KBM-7 (cell line): ENCODE data around the gene AGTRAP.

ENCODE experiments used
- DNase-seq: peaks from one replicate; pipeline ENCODE4 v3.0.0-alpha.2; 2015
- in situ Hi-C: fragments of 300-500 bp; cut with MboI; formaldehyde crosslinking; loops from 2 replicates; pipeline ENCODE4 v1.14.3; 2020; ENCODE audit warnings: low sequenced_read_pairs, low pct_unique_long_range_greater_than_20kb, mixed read lengths

The AGTRAP gene

DNA sequence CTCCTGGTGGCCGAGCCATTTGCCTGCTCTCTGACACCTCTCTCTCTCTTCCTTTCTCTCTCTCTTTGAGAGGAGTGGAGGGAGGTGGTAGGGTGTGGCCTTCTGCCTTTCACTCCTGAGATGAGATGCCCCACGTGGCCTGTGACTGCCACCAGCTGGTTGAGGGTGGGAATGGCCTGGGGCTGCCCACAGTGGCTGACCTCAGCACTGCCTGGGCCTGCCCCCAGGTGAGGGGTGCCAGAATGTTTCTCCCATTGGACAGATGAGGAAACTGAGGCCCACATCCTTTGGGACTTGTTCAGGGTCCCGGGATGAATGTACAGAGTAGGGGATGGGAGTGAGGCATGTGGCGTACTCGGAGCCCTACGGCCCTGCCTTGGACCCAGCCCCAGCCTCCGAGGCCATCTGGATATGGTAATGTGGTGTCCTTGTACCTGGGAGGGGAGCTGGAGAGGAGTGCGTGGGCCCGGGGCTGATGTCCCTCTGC lies 13.3 kb downstream of the AGTRAP start:
- peak; percentile 67 for DNase-seq
- in situ Hi-C loops, result loop anchor here (25.0 kb wide), 1 partner anchor 712 kb away; the partner anchor contains the start of gene MASP2

DNA sequence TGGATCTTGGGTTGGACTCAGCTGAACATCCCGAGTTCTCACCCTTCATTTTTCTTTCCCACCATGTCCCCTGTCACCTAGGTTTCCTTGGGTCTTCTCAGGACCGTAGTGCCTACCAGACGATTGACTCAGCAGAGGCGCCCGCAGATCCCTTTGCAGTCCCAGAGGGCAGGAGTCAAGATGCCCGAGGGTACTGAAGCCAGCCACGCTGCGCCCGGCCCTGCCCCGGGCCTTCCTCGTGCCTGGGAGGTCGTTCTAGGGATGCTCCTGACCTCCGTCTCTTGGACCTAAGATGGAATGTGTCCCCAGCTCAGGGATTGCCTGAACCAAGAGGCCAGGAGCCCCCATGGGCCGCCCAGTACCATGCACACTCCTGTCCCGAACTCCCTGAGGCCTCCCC lies 14.1 kb downstream of the AGTRAP start:
- in situ Hi-C loops, result loop anchor here (25.0 kb wide), 1 partner anchor 713 kb away; the partner anchor contains the start of gene MASP2
- DNase-seq, result no peak

DNA sequence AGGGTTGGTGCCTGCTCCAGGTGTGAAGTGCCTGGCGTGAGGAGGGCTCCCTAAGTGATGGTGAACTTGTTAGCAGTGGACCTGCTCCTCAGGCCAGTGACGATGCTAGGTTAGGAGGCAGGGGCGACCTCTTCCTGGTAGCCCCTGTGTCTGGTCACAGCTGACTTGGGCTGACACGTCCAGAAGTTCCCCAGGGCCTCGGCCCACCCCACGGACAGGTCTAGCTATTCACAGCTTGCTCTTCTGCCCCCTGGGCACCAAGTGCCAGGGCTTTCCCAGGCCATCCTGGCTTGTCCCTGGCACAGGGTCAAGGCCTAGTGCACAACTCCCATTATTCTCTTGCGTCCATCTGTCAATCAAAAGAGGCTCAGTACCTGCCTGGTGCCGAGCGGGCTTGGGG lies 15.2 kb downstream of the AGTRAP start:
- DNase-seq, result no peak
- in situ Hi-C loops, result no loop called here

DNA sequence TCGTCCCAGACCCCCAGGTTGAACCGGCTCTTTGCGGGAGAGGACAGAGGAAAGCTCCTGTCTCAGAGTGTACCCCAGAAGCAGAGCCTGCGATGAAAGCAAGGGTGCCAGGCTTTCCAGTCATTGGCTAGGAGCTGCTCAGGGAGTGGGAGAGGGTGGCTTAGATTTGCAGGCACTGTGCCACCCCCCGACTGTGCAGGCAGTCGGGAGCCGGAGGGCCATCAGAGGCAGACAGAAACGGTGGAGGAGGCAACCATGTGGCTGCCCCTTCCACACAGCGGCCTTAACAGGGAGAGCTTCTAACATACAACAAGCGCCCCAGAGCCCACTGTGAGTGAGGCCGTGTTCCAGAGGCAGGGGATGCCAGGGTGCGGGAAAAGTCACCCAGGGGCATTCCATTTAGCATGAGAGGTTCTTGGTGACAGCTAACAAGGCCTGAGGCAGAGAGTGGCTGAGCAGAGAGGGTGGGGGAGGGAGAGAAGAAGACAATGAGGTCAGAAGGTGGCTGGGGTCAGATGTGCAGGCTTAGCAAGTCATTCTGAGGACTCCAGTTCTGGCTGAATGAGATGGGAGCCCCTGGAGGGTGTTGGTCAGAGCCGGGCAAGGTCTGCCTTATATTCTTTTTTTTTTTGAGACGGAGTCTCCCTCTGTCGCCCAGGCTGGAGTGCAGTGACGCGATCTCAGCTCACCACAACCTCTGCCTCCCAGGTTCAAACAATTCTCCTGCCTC lies 16.6 kb downstream of the AGTRAP start:
- in situ Hi-C loops, result no loop called here
- no peak for DNase-seq

DNA sequence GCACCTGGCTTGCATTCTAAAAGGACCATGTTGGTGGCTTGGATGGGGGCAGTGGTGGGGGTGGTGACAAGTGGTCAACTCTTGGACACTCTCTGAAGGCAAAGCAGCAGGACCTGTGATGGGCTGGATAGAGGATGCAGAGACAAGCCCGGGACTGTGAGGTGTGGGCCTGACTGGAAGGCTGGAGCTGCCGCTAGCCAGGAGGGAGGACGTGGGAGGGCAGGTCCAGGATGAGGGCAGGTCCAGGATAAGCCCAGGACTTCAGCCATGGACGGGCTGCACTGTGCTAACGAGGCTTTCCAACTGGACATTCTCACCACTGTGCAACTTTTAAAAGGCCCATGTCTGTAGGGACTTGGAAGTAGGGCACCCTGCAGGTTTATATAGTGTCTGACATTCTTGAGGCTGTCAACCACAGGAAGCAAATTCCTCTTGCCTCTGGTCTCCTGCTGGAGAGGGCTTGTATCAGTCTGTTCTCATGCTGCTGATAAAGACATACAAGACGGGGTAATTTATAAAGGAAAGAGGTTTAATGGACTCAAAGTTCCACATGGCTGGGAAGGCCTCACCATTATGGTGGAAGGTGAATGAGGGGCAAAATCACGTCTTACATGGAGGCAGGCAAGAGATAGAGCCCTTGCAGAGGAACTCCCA lies 17.7 kb downstream of the AGTRAP start:
- no peak for DNase-seq

DNA sequence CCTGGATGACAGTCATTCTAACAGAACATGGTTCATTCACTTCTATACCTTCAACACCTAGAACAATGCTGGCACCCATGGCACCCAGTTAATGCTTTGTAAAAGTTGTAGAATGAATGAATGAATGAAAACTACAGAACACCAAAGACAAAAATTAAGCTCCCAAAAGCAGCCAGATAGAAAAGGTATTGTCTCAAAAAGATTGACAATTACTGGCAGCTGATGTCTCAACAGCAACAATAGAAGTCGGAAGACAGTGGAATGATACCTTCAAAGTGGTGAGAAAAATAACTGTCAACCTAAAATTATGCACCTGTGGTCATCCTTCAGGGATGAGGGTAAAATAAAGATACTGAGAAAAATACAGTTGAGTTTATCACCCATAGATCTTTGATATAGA lies 21.1 kb downstream of the AGTRAP start:
- DNase-seq, result no peak
- in situ Hi-C loops, result no loop called here

More for the DNA sequence above, 17.7 kb downstream of the AGTRAP start:
- in situ Hi-C loops, result no loop called here

DNA sequence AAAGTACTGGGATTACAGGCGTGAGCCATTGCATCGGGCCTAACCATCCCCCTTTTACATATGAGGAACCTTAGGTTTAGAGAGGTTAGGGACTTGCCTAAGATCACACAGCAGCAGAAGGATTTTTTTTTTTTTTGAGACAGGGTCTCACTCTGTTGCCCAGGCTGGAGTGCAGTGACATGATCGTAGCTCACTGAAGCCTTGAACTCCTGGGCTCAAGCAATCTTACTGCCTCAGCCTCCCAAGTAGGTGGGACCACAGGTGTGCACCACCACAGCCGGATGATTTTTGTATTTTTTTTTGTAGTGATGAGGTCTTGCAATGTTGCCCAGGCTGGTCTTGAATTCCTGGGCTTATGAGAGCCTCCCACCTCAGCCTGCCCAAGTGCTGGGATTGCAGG lies 23.9 kb downstream of the AGTRAP start:
- in situ Hi-C loops, result no loop called here
- DNase-seq, result no peak

DNA sequence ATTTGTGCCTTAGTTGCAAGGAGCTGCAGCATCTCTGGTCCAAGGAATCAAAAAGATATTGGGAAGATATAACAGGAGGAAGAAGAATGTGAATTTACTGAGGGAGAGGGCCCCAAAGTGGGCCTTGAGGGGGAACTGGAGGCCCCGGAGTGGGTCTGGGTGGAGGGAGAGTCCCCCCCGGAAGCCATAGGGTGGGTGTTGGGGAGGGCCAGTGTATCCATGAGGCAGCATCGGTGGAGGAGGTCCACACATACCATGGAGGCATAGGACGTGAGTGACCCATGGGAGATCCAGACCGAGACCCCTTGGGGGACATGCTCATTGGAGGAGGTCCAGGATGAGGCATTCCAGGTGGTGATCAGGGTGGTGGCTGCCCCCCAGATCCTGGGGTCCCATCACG lies 25.3 kb downstream of the AGTRAP start:
- DNase-seq, result no peak
- in situ Hi-C loops, result no loop called here

DNA sequence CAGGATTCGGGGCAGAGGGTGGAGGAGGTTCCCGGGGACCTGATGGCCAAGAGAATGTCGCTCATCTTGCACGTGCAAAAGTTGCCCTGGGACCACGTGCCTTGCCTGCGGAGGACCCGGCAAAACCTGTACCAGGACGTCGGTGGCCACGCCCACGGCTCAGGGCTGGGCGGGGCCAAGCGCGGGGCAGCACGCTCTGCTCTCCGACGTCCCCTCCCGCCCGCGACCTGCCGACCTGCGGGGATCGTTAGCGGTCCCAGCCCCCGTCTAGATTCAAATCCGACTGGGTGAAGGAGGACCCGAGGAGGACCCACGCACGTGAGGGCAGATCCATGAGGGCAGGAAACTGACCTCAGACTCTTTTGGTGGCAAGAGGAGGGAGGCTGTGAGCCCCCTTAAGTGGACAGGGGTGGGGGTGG lies 26.1 kb downstream of the AGTRAP start, which contains the start of gene C1orf167:
C1orf167 (plus strand) TSS at position 206 of the 419 bp plus-strand sequence. CDS start 2,208 bp downstream, outside the sequence.
- no peak for DNase-seq
- in situ Hi-C loops, result no loop called here

DNA sequence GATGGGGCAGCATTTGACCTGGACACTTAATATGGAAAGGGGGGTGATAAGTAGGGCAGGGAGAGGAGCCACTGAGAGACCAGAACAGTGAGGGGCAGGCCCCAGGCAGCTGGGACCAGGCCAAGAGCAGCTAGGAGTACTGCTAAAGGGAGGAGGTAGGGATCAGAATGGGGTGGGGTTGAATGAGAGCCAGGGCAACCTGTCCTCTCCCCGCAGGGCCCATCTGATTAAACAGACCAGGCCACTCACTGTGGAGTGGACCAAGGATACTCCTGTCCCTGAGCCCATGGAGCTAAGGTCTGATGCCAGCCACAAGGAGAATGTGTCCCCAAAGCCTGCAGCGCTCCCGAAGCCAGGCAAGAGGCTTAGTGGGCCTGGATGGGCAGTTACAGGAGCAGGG lies 28.2 kb downstream of the AGTRAP start:
- in situ Hi-C loops, result no loop called here
- no peak for DNase-seq

DNA sequence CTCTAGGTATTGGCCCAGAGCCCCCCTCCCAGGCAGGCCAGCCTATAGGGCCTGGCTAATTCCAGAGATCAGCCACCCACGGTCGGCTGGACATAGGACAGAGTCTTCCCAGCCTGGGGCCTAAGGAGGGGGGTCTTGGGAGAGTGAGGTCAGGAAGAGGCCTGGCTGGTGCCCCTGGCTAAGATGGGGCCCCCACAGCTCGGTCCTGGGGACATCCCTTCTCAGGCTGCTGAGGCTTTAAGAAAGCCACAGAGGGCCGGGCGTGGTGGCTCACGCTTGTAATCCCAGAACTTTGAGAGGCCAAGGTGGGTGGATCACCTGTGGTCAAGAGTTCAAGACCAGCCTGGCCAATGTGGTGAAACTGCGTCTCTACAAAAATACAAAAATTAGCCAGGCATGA lies 28.6 kb downstream of the AGTRAP start:
- no peak for DNase-seq
- in situ Hi-C loops, result no loop called here

DNA sequence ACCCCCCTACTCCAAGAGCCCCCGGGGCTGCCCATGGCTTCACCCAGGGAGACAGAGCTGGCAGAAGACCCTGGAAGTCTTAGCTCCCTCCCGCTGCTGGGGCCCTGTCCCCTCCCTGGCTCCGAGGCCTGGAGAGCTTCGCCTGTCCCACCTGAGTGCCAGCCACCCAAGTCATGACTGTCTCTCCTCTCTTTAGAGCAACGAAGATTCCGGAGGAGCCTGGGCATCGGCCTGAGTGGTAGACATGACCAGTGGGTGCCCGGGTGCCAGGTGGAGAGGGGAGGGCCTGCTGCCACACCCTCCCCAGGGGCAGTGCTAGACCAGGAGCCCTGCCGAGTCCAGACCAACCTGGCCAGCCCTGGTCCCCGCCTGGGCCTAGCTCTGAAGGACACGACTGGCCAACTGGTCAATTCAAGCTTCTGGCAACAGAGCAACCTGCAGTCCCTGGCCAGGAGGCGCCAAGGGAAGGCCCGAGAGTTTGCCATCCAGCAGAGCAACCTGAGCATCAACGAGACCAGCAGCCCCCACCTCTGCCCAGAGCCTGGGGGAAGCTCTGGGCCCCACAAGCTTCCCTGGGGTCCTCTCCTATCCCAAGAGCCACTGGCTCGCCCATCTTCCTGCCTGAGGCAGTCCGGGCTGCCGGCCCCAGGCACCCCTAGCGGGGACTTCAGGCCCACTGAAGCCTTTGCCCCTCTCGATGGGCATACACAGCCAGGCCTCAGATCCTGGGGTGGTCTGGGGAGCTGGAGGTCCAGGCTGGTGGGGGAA lies 29.9 kb downstream of the AGTRAP start:
- DNase-seq, result no peak
- in situ Hi-C loops, result no loop called here

DNA sequence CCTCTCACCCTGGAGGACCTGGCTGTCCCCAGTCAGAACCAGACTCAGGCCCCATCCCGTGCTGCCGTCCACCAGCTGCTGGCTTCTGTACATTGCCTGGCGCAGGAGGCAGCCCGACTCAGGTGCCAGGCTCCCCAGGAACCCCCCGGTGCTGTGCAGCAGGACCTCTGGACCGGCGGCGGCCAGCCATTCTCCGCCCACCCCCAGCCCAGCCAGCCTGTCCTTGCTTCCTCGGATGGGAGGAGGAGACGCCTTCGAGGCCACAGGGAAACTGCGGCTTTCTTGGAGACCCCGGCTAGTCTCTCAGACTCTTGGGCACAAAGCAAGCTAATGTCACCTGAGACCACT lies 30.5 kb downstream of the AGTRAP start:
- no peak for DNase-seq
- in situ Hi-C loops, result no loop called here

DNA sequence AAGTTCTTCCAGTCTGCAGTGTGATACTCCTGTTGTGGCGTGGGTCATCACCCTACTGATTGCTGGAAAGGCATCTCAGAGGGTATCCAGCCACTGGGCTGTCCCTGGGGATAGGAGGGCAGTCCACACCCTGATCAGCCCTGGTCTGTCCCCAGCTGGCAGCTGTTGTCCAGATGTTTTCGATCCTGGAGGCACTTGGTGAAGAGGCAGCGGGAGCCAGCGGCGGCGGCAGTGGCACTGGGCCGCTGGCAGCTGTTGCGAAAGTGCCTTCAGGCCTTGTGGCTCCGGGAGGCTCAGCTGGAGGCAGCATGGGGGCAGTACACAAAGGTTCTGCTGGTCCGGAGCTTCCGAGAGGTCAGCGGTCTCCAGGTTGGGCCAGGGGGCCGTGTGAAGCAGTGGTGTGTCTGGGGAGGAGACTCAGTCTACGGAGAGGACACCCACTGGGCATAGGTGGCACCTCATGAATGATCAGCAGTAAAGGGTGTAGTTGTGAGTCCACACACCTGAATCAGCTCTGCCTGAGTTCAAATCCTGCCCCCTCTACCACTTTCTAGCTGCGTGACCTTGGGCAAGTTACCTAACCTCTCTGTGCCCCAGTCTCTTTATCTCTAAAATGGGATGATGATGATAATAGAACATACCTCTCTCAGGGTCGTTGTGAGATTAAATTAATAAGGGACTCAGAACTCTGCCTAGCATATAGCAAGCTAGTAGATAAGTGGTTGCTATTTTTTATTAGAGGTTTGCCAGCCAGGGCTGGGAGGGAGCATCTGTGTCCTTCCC lies 32.2 kb downstream of the AGTRAP start:
- no peak for DNase-seq
- in situ Hi-C loops, result no loop called here

DNA sequence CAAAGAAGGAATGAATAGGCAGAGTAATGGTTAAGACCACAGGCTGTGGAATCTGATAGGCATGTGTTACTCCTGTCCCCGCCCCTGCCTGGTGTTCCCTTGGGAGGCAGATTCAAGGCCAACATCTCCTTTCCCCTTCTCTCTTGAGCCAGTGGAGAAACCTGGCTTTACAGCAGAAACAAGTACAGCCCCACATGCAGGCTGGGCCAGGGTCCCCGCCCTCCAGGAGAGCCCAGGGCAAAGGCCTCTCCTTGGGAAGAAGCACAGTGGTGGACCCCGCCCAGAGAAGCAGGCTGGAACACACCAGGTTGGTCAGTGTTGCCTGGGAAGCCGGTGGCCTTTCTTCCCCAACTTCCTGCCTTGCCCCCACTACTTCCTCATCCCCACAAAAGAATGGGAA lies 32.9 kb downstream of the AGTRAP start:
- in situ Hi-C loops, result no loop called here
- no peak for DNase-seq

DNA sequence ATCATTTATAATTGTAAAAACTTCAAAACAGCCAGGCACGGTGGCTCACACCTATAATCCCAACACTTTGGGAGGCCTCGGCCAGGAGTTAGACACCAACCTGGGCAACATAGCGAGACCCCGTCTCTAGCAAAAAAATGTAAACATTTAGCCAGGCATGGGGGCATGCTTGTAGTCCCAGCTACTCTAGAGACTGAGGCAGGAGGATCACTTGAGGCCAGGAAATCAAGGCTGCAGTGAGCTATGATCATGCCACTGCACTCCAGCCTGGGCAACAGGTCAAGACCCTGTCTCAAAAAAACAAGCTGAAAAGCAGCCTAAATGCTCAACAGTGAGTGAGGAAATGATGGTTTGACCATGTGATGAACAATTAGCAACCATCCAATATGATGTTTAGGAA lies 33.3 kb downstream of the AGTRAP start:
- in situ Hi-C loops, result no loop called here
- no peak for DNase-seq

DNA sequence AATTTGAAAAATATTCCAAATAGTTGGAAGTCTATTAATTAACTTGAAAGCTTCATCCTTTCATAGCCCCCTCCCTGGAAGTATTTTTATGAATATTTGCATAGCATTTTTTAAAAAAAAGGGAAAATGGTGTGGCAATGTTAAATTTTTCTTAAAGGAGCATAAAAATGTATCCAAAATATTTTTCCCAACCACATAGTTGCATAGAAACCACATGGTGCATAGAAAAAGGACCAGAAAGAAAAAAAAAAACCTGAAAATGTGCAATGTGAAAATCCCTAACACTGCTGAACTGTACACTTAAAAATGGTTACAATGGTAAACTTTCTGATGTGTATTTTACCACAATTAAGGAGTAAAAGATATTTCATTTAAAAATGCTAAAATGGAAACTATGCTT lies 34.1 kb downstream of the AGTRAP start:
- no peak for DNase-seq
- in situ Hi-C loops, result no loop called here

DNA sequence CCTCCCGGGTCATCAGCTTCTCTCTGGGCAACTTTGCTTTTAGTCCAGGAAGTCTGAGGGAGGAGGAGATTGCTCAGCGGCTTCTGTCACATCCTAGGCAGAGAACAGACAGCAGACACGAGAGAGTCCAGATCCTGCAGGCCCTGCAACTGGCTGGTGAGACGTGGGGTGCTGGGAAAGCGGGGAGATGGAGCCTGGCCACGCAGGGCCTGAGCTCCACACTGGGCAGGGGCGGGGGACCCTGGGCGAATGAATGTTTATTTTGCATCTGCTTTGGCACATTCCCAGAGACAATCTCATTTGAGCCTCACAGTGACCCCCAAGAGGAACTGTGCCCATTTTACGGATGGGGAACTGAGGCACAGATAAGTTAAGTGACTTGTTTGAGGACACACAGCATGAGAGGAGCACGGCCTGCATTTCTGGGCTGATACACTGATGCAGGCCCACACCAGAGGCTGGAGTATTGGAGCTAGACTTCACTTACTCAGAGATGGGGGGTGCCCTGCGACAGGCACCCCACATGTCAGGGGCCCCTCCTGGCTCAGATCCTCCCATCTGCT lies 35.6 kb downstream of the AGTRAP start:
- DNase-seq, result no peak
- in situ Hi-C loops, result no loop called here

DNA sequence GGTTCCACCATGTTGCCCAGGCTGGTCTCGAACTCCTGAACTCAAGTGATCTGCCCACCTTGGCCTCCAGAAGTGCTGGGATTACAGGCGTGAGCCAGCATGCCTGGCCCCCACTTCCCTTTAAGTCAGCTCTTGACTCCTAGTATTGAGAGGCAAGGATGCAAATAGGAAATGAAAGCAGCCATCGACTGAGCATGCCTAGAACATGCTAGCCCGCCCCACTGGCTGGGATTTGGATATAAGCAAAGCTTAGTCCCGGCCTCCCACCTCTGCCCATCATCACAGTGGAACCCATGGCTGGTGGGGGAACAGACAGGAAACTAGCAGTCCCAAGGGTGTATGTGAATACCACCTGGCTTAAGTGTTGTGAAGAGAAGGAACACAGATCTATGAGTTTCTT lies 36.5 kb downstream of the AGTRAP start:
- in situ Hi-C loops, result no loop called here
- peak; percentile 18 for DNase-seq
